Stimulated activated CD4-positive, alpha-beta T cell treated with anti-CD3 and anti-CD28 coated beads, Interleukin-4, amount 100 ng/mL, for 4 hours (primary cell): ENCODE data around the gene ZGRF1.
"Not testable (repeated sequence)": the region's sequence is repeated elsewhere in the genome, so short reads cannot be mapped to it uniquely, and the experiment has no call there.

Source experiments
- DNase-seq, 2 experiments: peaks; one replicate each; pipeline ENCODE4 v3.0.0-alpha.2; 2020

ZGRF1 gene

DNA sequence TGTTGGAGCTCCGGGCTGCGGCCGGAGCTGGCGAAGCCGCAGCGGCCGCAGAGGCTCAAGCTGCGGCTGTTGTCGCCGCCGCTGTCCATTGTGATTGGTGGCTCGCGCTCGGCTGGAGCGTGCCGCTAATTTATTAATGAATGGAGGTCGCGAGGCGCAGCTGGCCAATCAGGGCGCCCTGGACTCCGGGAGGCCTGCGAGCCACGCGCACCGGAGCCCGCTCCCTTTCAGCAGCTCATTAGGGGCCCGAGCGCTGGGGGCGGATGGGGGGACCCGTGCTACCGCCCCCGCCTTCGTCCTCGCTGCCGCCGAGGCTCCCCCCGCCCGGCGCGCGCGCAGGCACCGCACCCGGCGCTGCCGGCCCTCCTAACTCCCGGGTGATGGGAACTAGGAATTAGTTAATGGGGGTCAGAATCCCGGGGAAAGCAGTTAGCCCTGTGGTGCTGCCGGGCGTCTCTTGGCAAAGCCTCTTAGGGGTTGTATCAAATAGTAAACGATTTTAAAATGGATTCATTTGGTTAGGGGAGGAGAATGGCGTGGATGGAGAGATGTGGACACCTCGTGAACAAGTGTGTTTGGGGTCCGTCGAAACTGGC, 120.1 kb downstream of the ZGRF1 start:
- DNase-seq = peak in 1 of 2 experiments; percentile 5

DNA sequence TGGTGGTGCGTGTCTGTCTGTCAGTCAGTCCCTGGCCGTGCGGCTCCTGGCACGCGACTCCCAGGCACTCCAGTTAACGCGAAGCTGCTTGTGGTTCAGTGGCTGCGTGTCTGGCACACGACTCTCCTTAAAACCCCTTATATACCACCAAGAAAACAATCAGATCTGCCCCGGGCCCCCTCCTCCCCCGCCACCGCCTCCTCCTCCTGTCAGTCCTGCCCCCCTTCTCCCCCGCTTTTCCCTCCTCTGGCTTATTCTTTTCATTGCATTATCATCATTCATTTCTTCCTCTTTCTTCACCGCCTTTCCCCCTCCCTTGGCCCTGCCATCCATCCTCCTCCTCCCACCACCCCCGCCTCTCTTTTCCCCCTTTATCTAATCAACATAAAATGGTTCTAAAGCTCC, 120.6 kb downstream of the ZGRF1 start, which contains the start of gene NEUROG2:
Gene NEUROG2, minus strand, starts transcription at position 115 of the 405 bp plus-strand sequence. CDS start 705 bp downstream, outside the sequence.
- DNase-seq = no peak

DNA sequence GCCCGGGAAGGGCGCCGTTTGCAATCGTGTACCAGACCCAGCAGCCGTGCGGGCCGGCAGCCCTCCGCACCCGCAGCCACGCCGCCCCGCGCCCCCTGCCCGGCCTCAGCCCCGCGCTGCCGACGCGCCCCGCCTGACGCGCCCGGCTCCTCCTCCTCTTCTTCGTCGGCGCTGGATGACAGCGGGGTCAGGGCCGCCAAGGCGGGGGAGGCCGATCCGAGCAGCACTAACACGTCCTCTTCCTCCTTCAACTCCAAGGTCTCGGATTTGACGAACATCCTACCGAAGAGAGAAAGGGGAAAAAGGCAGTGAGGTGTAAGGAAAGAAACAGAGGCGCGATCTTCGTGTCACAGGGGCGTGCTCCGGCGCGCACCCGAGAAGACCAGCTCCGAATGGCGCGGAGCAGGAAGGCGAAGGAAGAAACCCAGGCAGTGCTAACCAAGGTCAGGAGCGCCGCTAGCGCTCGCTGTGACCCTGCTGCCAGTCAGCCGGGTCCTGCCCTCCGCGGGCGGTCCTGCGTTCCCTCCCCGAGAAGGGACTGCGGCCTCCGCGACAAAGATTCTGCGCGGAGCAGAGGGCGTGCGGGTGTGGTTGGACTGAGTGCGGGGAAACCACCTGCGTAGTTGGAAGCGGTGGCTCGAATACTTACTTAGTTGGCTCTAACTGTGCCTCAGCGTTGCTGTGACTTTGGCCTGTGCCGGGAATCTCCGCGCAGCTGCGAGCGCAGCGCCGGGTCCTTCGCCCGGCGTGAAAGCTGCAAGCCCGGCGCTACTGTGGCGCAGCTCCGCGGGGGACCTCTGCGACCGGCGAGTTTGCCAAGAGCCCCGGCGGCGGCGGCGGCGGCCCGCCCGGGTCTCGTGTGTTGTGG, 121.3 kb downstream of the ZGRF1 start:
- DNase-seq = peak; percentile 20 to 34

DNA sequence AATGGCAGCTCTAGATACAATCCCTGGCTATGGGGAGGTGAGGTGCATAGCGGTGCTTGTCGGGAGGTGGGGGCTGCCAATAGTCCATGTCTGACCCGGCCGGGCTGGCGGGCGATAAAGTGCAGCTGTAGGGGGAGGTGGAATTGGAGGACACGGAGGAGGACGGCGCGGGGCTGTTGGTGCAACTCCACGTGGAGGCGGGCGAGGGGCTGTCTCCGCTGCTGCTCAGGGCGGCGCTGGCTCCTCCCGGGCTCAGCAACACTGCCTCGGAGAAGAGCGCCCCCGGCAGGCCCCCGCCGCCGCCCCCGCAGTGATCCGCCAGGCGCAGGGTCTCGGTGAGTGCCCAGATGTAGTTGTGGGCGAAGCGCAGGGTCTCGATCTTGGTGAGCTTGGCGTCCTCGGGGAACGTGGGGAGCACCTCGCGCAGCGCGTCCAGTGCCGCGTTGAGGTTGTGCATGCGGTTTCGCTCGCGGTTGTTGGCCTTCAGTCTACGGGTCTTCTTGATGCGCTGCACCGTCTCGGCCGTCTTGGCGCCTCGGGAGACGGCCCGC, 122.0 kb downstream of the ZGRF1 start:
- DNase-seq = peak in 1 of 2 experiments; percentile 1

DNA sequence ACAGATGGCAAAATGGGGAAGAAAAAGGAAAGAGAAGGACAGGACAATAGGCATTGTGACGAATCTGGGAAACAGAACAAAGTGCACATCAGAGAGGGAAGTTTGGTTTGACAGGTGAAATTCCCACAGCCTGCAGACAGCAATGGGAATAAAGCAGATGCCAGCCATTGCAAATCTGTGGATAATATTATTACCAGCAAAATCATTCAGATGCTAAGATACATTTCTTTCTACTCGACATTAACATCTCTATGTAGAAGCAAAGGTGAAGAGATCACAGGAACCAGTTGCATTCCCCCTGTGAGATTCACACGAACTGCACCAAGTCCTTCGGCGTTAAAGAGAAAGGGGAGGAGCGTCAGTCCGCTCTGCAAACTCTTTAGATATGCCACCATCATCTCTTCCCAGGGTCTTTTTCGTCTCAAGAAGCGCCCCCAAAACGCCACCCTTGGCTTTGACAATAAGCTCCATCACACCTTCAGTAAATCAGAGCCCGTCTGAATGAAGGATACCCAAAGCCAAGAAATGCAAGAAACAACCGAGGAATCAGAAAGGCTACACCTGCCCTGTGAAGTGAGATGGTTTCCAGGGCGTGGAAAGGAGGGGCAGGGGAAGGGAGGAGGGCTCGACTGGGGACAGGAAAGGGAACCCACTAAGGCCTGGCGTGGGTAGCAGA, 122.6 kb downstream of the ZGRF1 start:
- DNase-seq = no peak

DNA sequence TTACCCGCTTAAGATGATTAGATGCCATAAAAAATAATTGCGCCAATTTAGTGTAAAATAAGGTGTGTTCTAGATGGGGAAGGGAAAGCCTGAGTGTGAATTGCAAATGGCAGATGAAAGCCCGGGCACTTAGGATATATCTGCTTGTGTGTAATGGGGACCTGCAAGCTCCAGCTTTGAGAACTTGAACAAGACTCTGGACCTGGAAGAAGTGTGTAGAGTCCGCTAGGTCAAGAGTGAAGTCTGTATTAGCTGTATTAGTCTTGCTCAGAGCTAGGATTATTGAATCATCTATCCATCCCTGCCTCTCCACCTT, 124.9 kb downstream of the ZGRF1 start:
- no peak for DNase-seq

DNA sequence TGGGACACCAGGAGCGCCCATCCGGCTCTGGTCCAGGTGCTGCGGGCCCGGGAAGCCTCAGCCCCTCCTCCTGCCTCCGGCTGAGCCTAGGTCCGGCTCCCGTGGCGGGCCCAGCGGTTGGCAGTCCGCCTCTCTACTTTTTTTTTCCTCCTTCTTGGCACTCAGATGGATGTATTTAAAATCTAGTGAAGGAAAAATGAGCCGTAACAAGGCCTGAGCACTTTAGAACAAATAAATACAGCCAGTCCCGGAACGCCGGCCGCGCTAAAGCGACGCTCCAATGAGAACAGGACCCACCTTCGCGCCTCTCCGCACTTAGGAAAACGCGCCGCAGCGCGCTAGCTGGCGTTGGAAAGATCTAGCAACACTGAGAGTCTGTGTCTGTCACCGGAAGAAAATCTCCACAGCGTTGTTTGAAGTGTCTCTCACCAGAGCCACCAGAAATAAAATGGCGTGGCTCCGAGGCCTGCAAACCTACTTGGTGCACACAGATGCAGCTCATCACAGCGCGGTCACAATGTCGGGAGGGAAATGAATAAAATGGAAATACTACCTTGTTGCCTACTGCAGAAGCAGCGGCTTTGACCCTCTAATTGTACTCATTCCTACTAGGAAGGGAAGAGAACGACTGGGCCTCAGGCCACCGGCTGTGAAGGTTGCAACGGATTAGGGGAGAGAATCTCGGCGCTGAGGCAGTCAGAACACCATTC, 125.5 kb downstream of the ZGRF1 start:
- DNase-seq = no peak

DNA sequence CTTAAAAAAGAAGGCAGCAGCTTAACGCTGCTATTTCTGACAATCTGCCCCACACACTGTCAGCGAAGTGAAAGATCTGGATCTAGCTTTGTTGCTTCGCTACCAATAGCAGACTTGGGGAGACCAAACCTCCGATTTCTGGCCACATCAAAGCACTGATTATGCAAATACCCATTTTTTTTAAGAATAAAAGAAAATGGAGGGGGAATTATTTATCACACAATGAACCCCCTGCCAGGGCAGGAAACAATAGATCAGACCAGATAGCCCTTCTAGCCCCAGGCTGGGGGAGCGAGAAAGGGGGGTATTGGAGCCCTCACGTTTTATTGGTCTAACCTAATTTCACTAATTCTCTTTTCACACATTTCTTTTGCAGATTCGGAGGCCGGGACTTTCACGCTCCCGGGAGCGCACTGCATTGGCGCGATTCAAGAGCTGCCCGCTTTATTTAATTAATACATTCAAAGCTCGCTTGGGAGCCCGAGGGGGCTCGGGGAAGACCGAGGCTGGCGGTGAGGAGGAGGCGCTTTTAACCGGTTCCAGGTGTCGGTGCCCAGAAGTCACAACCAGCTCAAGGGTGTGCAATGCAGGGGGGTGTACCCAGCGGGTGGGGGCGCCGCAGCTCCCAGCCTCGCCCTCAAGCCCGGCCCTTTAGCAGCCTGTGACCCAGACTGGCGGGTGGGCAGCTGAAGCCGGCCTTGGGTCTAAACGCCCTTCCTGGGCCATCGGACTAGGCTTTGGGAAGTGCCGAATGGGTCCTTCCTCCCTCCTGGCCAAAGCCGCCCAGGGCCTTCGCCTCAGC, 126.2 kb downstream of the ZGRF1 start:
- no peak for DNase-seq

DNA sequence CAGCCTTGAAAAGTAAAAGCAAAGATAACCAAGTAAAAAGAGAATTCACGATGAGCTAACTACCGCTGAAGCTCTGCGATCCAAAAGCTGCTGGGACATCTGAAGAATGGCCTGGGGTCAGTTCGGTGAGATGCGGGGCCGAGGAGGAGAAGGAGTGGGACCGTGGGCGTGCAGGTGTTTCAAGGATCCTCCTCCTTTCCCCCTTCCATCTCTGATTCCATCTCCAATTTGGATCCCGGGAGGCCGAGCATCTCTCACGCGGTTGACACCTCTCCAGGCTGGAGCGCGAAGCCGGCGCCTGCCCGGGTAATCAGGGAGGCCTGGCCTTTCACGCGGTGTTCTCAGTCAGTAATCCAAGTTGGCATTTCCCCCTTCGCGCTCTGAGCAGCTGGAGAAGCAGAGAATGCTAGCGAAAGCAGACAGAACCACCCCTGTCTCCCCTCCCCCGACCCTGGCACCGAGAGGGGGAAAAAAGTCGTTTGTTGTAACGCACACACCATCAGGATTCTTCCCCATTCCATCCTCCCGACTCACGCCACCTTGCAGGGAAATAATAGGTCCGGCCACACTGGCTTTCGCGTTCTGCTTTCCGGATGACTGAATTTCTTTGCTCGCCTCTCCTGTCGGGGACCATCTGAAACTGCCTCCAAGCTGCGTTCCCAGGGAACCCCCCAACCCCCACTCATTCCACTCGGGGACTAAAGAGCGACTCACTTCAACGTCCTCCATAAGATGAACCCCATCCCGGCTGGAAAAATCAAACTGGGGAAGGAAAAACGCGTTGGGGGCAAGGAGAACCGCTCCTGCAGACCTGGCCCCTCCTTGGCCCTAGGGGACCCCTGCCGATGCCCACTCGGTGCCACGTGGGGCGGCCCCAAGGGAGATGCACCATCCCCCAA, 127.2 kb downstream of the ZGRF1 start:
- DNase-seq = peak in 1 of 2 experiments; percentile 1

DNA sequence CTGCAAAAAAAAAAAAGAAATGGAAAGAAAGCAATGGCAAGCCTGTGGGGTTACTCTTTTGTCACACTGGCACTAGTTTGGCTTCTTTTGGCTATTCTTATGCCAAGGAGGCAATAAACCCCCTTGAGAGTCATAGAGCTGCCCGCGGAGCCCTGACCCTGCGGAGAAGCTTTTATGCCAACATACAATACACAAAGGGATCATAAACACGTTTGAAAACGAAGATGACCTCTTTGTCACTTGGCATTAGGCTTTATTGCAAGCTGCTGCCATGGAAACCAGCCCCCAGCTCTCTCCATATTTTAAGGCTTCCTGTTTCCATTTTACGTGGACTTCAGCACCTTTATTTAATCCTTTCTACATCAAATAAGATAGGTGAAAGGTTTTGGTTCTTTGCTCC, 128.4 kb downstream of the ZGRF1 start:
- DNase-seq = no peak

DNA sequence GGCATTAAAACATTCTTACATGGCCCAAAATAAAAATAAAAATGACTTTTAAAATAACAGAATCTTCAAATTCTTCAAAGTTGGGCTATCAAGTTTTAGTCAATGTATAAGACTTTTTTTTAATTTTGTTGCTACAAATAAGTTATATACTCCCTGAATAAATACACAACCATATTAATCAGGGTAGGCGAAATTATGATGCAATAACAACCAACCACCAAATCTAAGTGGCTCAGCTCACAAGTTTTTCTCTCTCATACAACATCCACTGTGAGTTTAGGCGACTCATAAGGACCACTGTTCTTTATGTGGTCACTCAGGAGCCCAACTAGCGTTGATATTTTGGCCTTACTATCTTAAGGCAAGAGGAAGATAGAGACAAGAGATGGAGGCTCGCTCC, 131.9 kb downstream of the ZGRF1 start:
- DNase-seq = no peak

DNA sequence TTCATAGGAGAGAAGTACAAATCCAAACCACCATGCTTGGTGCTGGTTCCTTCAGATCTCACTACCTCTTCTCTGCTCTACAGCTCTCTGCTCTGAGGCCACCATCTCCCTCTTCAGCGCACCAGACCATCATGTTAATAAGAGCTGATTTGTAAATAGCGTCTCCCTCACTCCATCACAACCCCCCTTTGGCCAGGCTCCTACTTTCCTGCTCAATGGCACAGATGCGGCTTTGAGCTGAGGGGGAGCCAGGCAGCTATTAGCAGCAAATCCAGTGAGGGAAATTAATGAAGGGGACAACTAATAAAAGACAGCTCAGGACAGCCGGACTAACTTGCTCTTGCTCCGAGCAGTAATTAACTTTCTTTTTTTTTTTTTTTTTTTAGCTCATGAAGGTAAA, 133.8 kb downstream of the ZGRF1 start:
- DNase-seq = no peak

DNA sequence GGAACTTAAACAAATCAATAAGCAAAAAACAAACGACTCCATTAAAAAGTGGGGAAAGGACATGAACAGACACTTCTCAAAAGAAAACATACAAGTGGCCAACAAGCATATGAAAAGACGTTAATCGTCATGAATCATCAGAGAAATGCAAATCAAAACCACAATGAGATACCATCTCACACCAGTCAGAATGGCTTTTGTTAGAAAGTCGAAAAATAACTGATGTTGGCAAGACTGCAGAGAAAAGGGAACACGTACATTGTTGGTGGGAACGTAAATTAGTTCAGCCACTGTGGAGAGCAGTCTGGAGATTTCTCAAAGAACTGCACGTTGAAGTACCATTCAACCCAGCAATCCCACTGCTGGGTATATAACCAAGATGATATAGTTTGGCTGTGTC, 144.4 kb downstream of the ZGRF1 start:
- no peak for DNase-seq

DNA sequence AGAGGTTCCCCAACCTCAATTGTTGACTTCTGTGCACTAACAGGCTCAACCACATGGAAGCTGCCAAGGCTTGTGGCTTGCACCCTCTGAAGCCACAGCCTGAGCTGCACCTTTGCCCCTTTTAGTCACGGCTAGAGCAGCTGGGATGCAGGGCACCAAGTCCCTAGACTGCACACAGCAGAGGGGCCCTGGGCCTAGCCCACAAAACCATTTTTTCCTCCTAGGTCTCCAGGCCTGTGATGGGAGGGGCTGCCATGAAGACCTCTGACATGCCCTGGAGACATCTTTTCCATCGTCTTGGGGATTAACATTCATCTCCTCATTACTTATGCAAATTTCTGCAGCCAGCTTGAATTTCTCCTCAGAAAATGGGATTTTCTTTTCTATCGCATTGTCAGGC, 145.9 kb downstream of the ZGRF1 start:
- not testable (repeated sequence) for DNase-seq
